Left ventricle myocardium inferior (tissue), 1 donor: Measurements from ENCODE around the gene OR52B2. TPM values are rescaled to one million over a fixed set of nuclear protein-coding genes. Genes with fewer than 3 reads are reported as not detected.
"Not testable (repeated sequence)": the region's sequence is repeated elsewhere in the genome, so short reads cannot be mapped to it uniquely, and the experiment has no call there.

Source experiments
- DNase-seq: peaks from one replicate; pipeline ENCODE4 v3.0.0-alpha.2; 2020
- H3K27ac ChIP-seq: fragments of 200-600 bp; replicated peaks from 2 replicates; pipeline ENCODE4 v1.8.0; 2021
- H3K27me3 ChIP-seq: fragments of 200-600 bp; 2 replicates; pipeline ENCODE4 v1.8.0; 2021; ENCODE audit warnings: low read depth
- H3K36me3 ChIP-seq: fragments of 200-600 bp; 2 replicates; pipeline ENCODE4 v1.8.0; 2021
- H3K4me1 ChIP-seq: fragments of 200-600 bp; 2 replicates; pipeline ENCODE4 v1.8.0; 2021
- H3K4me3 ChIP-seq: fragments of 200-600 bp; 2 replicates; pipeline ENCODE4 v1.8.0; 2021; ENCODE audit warnings: mild to moderate bottlenecking, moderate library complexity
- H3K9me3 ChIP-seq: fragments of 200-600 bp; replicated peaks from 2 replicates; pipeline ENCODE4 v1.8.0; 2021
- intact Hi-C: fragments of 100-400 bp; cut with micrococcal nuclease; formaldehyde crosslinking; loops from one replicate; pipeline ENCODE4 v1.11.0; 2022
- total RNA-seq: library from RNA; stranded (reverse); fragmentation: NEBNext Ultra II Directional; extraction: Animal tissue kit (Norgen Biotek cat#: 25700); gene quantifications from one replicate; pipeline ENCODE4 v1.2.1, GENCODE V29; 2021
- TF ChIP-seq, protein P1 (sequence below): fragments of 200-600 bp; IDR thresholded peaks from 2 replicates; pipeline ENCODE4 v1.8.0; 2021; ENCODE audit warnings: antibody characterized with exemption, mild to moderate bottlenecking, borderline replicate concordance
- donor health status: DM: no; HTN: yes; CAD: no; lungs with severe emphysema.

OR52B2 gene
- total RNA-seq, 1 donor from 2014 or later = not detected

GRCh38 chr11:6156628-6157359, 13.3 kb downstream of the OR52B2 start:
- no peak for DNase-seq
- Histone ChIP-seq H3K4me3 (no peak overlapping the region), H3K4me1 (no peaks in the 10 kb centered on the region), H3K36me3 (no peaks in the 10 kb centered on the region), H3K27me3 (no peaks in the 10 kb centered on the region), H3K27ac (no peak overlapping the region), H3K9me3 (no peaks in the 10 kb centered on the region)
- TF ChIP-seq, protein P1, sequence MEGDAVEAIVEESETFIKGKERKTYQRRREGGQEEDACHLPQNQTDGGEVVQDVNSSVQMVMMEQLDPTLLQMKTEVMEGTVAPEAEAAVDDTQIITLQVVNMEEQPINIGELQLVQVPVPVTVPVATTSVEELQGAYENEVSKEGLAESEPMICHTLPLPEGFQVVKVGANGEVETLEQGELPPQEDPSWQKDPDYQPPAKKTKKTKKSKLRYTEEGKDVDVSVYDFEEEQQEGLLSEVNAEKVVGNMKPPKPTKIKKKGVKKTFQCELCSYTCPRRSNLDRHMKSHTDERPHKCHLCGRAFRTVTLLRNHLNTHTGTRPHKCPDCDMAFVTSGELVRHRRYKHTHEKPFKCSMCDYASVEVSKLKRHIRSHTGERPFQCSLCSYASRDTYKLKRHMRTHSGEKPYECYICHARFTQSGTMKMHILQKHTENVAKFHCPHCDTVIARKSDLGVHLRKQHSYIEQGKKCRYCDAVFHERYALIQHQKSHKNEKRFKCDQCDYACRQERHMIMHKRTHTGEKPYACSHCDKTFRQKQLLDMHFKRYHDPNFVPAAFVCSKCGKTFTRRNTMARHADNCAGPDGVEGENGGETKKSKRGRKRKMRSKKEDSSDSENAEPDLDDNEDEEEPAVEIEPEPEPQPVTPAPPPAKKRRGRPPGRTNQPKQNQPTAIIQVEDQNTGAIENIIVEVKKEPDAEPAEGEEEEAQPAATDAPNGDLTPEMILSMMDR = no peak
- intact Hi-C loops = no loop called here

GRCh38 chr11:6152126-6152525, 18.0 kb downstream of the OR52B2 start:
- intact Hi-C loops = no loop called here
- no peaks in the 10 kb centered on the region for H3K36me3 ChIP-seq
- H3K27me3 ChIP-seq = no peaks in the 10 kb centered on the region
- no peak overlapping the region for H3K4me3 ChIP-seq
- H3K27ac ChIP-seq = no peak overlapping the region
- TF ChIP-seq, protein P1 = no peak
- H3K9me3 ChIP-seq = no peaks in the 10 kb centered on the region
- DNase-seq = no peak
- H3K4me1 ChIP-seq = no peaks in the 10 kb centered on the region

DNA sequence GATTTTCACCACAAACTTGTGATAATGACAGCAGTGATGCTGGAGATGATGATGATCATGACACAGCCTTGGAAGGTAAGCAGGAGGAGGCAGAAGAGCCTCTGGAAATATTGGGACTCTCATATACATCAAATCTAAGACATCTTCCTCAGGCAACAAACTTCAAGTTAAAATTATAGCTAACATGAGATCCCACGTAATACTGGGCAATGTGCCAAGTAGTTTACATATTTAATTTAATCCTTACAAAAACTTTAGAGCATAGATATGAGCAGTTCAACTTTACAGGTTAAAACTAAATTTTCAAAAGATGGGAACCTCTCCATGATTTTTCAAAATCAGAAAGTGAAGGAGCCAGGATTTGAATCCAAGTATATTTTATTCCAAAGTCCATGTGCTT, 19.0 kb downstream of the OR52B2 start:
- intact Hi-C loops = no loop called here
- no peak overlapping the region for H3K27ac ChIP-seq
- H3K9me3 ChIP-seq = no peaks in the 10 kb centered on the region
- H3K4me3 ChIP-seq = no peak overlapping the region
- TF ChIP-seq, protein P1 = no peak
- H3K27me3 ChIP-seq = no peaks in the 10 kb centered on the region
- no peaks in the 10 kb centered on the region for H3K4me1 ChIP-seq
- DNase-seq = no peak
- H3K36me3 ChIP-seq = no peaks in the 10 kb centered on the region

GRCh38 chr11:6143737-6144136, 26.4 kb downstream of the OR52B2 start:
- DNase-seq, H3K4me1 ChIP-seq, intact Hi-C loops, H3K36me3 ChIP-seq, H3K9me3 ChIP-seq, H3K27ac ChIP-seq, H3K4me3 ChIP-seq, H3K27me3 ChIP-seq: not testable (repeated sequence)

DNA sequence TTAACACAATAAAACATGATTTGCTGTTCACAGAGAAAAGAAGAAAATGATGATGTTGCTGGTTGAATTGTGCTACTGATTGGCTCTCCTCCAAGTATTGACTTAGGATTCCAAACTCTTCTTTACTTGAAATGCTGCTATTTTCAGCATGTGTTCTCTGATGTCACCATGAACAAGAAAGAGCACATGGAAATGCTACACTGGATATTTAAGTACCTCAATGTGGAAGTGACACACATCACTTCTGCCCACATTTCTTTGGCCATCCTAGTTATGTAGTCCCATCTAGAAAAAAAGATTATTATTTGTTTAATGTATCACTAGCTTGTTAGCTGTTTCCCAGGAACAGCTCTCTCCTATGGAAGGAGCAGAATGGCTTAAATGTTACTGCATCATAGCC, 27.2 kb downstream of the OR52B2 start:
- no peaks in the 10 kb centered on the region for H3K9me3 ChIP-seq
- intact Hi-C loops = no loop called here
- no peaks in the 10 kb centered on the region for H3K27me3 ChIP-seq
- TF ChIP-seq, protein P1 = no peak
- no peak overlapping the region for H3K27ac ChIP-seq
- H3K36me3 ChIP-seq = no peaks in the 10 kb centered on the region
- no peaks in the 10 kb centered on the region for H3K4me1 ChIP-seq
- no peak overlapping the region for H3K4me3 ChIP-seq
- DNase-seq = no peak

DNA sequence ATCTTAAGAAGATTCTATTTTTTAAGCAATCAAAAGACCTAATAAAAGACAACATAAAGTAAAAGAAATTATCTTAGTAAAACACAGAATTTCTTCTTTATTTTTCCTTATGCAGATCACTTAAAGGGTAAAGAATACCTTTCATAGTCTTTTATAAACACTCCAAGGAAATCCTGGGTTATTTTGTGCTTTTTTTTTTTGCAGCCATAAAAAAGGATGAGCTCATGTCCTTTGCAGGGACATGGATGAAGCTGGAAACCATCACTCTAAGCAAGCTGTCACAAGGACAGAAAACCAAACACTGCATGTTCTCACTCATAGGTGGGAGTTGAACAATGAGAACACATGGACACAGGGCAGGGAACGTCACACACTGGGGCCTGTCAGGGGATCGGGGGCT, 34.2 kb downstream of the OR52B2 start:
- H3K27ac ChIP-seq, H3K27me3 ChIP-seq, H3K4me1 ChIP-seq, intact Hi-C loops, H3K4me3 ChIP-seq, H3K36me3 ChIP-seq, H3K9me3 ChIP-seq, DNase-seq: not testable (repeated sequence)
